Dermis blood vessel endothelial cell (primary cell): ENCODE results near the gene GSK3A. TPM values are rescaled to one million over a fixed set of nuclear protein-coding genes. Genes with fewer than 3 reads are reported as not detected.
A peak's percentile ranks its signal among the peaks of the same experiment; 100 is the strongest.

Experiments
- DNase-seq: peaks from one replicate; pipeline ENCODE4 v3.0.0; 2010
- total RNA-seq: library from RNA; depleted of rRNA; stranded (reverse); fragments of >200 nt; gene quantifications from 2 replicates; pipeline ENCODE4 v1.2.3, GENCODE V29; 2014

GSK3A gene
- total RNA-seq, 1 donor from 2014 or later: 16.7 TPM

DNA sequence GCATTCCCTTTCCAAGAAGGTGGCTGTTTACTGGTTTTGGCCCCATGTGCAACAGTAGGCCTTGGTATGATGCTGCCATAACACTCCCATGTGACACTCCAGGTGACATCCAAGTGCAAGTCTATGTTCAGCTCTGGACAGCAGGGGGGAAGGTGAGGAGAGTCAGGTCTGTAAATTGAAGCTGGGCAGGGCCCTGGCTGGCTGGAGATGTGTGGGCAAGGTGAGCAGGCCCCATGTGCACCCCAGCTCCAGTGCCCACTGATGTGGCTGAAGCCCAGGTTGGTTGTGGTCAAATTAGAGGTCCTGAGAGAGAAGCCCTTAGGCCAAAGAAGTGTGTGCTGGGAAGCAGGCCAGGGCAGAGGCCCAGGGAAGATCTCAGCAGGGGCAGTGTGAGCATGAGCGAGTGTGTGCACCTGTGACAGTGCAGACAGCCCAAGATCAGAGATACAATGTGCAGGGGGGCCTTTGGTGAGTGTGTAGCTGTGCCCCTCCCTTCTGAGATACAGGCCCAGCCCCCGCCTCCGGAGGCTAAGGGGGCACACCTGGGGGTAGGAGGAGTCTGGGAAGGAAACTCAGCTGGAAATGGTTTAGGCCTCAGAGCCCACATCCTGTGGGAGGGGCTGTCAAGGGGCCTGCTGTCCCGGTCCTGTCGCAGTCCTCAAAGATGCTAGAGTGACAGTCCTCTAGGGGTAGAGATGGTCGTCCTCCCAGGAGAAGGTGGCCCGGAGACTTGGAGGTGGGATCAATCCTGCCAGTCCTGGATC, 43.5 kb downstream of the GSK3A start:
- no peak for DNase-seq

DNA sequence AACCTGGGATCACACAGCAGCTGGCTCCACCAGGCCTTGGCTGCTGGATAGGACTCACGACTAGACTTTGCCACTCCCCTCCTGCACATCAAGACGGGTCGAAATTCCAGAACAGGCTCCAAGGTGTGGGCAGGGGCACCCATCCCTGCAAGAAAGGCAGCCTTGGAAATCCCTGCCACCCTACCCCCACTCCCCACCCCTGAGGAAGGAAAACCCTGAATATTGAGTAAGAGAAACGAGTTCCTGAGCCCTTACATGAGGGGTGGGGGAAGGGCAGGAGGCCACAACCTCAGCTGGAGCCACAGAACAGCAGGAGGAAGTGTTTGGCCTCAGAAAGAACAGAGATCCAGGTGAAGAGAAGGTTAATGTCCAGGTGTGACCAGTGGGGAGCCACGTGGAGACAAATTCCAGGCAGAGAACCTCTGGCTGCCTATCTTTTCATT, 45.0 kb downstream of the GSK3A start:
- no peak for DNase-seq

GRCh38 chr19:42196011-42197001, 46.1 kb downstream of the GSK3A start:
- no peak for DNase-seq

GRCh38 chr19:42193706-42194105, 48.7 kb downstream of the GSK3A start:
- peak; percentile 63 for DNase-seq

- DNase-seq: no peak
These were observed 49.1 kb downstream of the GSK3A start for GRCh38 chr19:42193294-42193693.

DNA sequence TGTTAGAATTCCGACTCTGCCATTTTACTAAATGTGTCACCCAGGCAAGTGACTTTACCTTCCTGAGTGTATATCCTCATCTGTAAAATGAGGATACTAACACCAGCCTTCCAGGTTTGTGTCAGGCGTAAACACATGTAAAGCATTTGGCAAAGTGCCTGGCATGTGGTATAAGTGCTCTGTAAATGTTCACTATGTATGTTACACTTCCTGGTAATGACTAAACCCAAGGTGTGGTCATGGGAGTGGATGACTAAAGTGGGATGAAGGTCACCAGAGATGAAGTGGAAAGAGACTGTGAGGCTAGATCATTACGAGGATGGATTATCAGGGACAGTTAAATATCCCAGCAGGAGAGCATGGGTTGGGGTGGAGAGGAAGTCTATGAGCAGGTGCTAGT, 50.5 kb downstream of the GSK3A start:
- no peak for DNase-seq

GRCh38 chr19:42191330-42191729, 51.1 kb downstream of the GSK3A start:
- no peak for DNase-seq

DNA sequence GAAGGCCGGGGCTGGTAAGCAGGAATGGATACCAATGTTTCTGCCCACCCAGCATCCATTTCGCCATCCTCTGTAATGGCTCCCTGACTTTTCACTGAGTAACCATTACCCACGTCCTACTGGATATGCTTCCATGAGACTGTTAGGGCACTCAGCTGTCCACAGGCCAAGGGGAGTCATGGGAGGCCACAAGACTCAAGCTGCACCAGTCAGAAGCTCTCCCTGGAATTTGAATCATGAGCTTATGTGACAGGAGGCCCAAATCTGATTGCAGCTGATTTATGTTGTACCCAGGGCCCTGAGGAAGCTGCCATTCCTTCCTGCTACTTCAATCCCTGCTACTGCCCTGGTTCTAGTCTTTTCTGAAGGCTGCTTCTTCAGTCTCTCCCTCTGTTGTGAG, 53.3 kb downstream of the GSK3A start:
- no peak for DNase-seq

DNA sequence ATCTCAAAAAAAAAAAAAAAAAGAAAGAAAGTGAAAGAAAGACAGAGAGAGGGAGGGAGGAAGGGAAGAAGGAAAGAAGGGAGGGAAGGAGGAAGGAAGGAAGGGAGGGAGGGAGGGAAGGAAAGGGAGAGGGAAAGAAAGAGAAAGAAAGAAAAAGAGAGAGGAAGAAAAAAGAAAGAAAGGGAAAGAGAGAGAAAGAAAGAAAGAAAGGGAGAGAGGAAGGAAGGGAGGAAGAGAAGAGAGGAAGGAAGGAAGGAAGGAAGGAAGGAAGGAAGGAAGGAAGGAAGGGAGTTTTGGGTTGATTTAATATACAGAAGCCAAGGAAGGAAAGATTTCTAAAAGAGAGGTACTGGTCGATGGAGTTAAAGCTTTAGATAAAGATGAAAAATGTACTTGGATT, 53.7 kb downstream of the GSK3A start:
- no peak for DNase-seq

DNA sequence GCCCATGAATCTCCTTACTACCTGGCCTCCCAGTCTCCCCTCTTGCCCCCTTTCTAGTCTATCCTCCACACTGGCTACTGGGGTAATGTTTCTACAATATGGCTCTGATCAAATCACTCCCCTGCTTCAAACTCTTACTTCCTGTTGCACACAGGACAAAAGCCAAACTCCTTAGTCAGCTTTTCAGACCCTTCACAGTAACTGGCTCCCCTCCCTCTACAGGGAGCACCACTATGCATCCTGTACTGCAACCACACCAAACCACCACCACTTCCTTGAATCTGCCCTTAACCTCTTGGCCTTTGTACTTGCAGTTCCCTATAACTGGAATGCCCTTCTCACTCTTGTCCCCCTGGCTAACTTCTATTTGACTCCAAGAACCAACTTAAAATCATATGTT, 57.1 kb downstream of the GSK3A start:
- no peak for DNase-seq

DNA sequence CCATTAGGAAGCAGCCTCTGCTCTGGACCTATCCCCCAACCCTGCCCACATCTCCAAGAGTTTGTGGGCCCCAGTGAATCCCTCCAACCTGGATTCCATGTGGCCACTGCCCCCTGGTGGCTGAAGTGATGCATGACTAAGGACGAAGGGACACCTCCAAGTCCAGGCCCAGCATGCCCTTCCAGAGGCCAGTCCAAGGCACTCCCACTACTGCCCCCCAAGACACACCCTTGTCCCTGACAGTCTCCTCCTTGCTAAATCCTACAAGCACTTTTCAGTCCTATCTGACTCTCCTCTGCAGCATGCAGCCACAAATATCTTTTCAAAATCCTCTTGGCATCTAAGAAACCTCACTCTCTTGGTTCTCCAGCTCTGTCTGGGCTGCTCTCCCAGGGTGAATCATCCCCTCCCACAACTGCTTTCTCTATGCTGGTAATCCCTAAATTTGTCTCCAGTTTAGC, 58.0 kb downstream of the GSK3A start:
- peak; percentile 91 for DNase-seq

Other genes with a start within 250 kb of the GSK3A start
- under 0.01 and 0.05 TPM in 2 replicates for gene ATP1A3, start 248.4 kb downstream of the GSK3A start, total RNA-seq
- 0.05 and 0.17 TPM in 2 replicates for gene GRIK5, start 172.4 kb downstream of the GSK3A start, total RNA-seq
- 17.3 and 17.4 TPM in 2 replicates for gene ZNF574, start 166.4 kb downstream of the GSK3A start, total RNA-seq
- gene POU2F2, start 110.2 kb downstream of the GSK3A start, total RNA-seq: 0.17 and 0.56 TPM in 2 replicates
- 27.3 and 29.4 TPM in 2 replicates for gene DEDD2, start 24.9 kb downstream of the GSK3A start, total RNA-seq
- 8.7 and 9.3 TPM in 2 replicates for gene ZNF526, start 22.3 kb downstream of the GSK3A start, total RNA-seq
- 32.7 and 42.4 TPM in 2 replicates for gene ERF, start 12.5 kb upstream of the GSK3A start, total RNA-seq
- 20.6 and 39.7 TPM in 2 replicates for gene CIC, start 26.6 kb upstream of the GSK3A start, total RNA-seq
- 0.84 and 1.2 TPM in 2 replicates for gene PRR19, start 59.5 kb upstream of the GSK3A start, total RNA-seq
- gene PAFAH1B3, start 60.0 kb upstream of the GSK3A start, total RNA-seq: 38.5 and 40.2 TPM in 2 replicates
- 0.09 TPM in 1 of 2 replicates, not detected in the other for gene TMEM145, start 70.7 kb upstream of the GSK3A start, total RNA-seq
- 43.1 and 60.8 TPM in 2 replicates for gene MEGF8, start 83.0 kb upstream of the GSK3A start, total RNA-seq
- gene CNFN, start 147.7 kb upstream of the GSK3A start, total RNA-seq: not detected in 2 replicates
- 10.8 and 12.1 TPM in 2 replicates for gene LIPE, start 184.8 kb upstream of the GSK3A start, total RNA-seq
- gene CXCL17, start 200.3 kb upstream of the GSK3A start, total RNA-seq: not detected in 2 replicates